NCI-H526 (cell line): Measurements from ENCODE around the gene CYP26B1.

ENCODE experiments used
- DNase-seq, 2 experiments: peaks; one replicate each; lab custom pipeline; 2025; lab: John Stamatoyannopoulos, UW

Gene CYP26B1

DNA sequence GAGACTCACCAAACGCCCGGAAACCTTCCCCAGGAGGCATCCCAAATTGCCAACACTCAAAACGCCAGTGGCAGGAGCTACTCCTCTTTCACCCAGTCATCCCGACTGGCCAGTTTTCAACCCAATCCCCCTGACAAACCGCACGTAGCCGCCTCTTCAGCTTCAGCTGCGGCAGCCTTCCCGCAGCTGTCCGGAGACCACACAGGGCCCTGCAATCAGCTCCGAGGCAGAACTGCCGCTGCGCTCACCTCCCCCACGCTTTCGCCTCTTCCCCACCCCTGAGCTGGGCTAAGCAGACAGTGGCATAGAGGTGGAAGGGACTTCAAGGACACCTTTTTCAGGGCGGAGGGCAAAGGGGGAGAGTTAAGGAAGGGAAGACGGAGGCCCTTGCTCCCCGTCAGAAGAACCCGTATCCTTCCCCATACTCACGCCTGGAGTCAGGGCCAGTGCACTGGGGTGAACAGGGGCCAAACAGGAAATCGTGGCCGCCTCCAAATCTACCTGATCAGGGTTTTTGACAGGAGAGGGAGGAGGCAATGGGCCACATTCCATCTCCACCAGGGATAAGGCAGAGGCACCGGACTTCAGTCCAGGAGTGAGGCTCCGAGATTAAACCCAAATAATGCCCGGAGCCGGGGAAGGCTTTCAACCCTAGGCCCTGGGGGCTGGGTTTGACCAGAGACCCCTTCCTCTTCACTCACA lies 16.9 kb downstream of the CYP26B1 start:
- no peak for DNase-seq

DNA sequence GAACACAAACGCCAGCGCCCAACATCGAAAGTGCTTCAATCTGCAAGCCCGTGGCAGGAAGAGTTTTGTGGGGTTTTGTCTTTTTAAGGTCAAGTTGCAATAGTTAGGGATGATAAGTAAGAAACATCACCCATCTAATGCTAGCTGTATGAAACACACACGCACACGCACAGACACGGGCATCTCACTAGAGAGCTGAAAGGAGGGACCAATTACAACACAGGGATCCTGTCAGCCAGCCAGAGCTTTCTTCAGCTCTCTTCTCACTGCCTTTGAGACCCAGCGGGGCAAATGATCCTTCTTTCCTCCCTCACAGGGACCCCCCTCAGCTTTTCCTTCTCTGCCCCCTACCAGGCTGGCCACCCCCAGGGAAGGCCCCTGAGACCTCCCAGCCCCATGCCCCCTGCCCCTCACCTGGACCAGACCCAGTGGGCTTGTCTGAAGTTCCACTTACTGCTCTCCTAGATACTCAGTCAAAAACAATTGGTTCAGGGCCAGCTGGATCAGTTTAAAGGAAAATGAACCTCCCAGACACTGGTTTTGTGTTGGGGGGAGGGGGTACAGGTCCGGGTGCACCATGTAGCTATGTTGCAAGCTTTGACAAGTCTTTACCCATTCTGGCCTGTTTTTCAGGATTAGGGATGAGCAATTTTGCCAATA lies 17.9 kb downstream of the CYP26B1 start:
- DNase-seq: no peak

DNA sequence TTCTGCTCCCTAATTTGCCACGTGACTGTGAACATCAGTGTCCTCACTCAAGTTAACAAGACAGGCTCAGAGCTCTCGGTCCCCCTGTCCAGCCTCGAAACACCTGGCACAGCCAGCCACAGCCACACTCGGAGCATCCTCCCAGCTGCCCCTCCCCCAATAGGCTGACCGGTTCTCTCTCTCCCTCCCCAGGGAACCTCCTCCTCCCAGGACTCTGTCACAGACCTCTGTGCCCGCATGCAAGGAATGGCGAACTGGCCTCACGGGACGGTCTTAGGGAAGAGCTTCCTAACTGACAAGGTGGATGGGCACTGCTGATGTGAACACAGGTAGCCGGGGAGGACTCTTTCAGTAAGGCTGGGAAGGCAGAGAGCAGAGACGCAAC lies 18.8 kb downstream of the CYP26B1 start:
- DNase-seq: no peak

DNA sequence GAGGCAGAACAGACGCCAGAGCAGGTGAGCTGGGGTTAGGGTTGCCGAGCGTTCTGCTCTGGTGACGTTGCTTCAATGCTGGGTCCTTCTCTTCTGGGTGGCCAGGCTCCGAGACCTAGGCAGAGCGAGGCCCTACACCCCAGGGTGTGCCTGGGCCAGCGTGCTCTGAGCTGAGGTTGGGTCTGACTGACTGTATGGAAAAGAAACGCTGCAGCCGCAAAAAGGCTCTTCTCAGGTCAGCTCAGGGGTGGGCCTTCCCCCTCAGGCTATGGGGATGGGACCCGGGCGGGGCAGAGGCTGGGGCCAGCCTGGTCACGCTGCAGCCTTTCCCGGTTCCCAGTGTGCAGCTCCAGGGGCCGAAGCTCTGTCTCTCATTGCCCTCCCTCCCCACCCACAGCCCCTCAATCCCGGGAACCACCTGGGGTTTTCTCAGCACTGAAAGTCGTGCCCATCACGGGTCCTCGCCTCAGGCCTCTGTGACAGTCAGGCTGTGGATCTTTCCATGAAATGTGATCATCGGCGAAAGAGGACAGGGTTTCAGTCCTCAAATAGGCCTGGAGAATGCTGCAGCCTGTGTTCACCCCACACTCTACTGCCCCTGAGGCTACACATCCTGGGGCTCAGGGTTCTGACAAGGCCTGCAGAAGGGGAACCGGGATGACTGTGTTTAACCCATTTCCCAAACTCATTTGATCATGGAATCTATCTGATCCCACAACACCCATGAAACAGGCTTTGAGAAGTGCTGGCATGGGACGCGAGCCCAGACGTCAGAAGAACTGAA lies 19.4 kb downstream of the CYP26B1 start:
- DNase-seq: no peak

DNA sequence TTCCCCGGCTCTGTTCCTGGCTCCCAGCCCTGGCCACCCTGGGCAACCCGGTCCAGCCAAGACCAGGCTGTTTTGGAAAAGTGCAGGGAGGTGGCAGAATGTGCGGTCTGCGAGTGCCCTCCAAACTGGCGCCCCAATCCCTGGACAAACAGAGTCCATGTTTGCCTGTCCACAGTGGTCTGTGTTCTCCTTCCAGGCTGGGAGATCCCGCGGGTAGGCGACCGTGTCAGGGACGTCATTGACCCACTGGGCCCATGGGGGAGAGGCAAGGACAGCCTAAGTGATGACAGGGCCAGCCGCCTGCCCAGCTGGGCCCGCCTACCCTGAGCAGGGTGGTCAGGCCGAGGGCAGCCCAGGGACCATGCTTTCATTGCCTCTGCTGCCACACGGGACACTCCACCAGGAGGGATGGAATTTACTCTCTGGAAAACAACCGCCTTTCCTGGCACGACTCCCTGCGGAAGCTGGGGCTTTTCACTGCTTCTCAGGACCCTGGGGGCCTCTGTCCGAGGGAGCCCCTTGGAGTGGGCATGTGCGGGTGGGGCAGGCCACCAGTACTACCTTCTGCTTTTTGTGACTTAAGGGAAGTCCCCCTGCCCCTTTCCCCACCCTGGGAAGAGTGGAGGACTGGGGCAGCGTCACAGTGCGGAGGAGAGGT lies 20.1 kb downstream of the CYP26B1 start:
- DNase-seq: no peak

DNA sequence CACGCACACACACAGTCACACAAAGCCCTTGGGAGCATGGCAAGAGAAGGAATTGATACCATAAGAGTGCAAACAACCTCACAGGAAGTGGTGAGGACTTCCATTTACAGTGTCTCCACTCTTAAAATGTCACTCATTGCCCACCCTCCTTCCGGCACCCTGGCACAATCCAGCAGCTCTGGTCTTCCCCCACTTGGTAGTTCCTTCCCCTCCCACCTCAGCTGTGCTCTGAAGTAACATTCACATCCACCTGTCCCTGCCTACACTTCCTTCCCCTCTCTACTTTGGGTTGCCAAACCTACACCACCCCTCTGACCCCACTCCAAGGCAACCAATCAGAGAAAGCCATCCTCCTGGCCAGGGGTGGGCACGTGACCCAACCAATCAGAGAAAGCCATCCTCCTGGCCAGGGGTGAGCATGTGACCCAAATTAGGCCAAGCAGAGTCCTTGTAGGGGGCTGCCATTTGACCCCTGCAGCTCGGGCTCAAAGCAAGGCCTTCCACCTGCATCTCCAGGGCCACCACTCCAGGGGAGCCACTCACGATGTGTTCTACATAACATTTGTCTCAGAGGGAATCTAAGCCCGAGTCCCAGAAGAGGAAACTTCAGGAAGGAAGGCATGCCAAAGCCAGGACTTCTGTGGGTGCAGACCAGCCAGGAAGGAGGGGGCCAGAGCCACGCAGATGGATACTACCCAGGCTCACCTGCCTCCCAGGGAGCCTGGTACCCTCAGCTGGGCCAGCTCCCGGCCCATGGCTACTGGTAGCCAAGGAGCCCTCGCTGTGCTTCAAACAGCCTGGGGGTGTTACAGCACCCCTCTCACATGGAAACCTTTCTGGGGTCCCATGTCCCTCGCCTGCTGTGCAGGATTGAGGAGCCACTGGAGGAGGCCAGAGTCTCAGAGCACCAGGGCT lies 21.2 kb downstream of the CYP26B1 start:
- no peak for DNase-seq

DNA sequence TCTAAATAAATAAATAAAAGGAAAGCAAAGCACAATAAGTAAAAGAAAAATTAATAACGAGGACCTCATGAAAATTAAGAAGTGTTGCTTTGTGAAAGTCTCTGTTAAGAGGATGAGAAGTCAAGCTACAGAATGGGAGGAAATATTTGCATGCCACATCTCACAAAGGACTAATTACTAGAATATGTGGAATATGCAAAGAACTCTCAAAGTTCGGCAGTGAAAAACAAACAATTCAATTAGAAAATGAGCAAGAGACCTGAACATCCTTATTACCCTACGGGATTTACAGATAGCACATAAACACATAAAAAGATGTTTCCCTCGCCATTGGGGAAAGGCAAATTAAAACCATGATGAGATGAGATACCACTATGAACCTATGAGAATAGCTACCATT lies 23.3 kb downstream of the CYP26B1 start:
- DNase-seq: peak; percentile 50 to 57

DNA sequence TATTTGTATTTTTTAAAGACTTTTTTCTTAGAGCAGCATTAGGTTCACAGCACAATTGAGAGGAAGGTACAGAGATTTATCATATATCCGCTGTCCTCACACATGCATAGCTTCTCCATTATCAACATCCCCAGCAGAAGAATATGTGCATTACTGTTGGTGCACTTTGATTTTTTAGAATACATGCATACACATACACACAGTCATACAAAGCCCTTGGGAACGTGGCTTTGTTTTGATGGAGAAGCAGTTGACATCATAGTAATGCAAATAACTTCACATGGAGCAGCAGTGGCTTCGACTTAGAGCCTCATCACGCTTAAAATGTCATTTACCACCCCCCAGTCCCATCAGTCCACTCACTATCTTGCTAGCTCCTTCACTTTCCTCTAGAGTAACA lies 26.5 kb downstream of the CYP26B1 start:
- no peak for DNase-seq

DNA sequence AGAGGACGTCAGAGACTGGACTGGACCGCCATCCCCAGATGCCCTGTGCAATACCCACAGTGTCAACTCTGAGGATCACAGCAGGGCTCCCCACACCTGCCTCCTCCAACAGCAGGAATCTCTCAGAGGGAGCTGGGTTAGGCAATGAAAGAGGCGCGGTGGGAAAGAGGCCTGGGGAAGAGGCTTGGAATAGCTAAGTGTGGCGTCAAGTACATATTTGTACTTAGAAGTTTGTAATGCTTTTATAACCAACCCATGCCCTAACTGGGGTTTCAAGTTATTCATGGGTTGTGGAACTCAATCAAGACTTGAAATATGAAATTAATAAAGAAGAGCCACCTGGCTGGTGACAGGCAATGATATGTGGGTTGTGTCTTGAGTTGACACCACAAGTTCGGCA lies 28.7 kb downstream of the CYP26B1 start:
- DNase-seq: no peak

DNA sequence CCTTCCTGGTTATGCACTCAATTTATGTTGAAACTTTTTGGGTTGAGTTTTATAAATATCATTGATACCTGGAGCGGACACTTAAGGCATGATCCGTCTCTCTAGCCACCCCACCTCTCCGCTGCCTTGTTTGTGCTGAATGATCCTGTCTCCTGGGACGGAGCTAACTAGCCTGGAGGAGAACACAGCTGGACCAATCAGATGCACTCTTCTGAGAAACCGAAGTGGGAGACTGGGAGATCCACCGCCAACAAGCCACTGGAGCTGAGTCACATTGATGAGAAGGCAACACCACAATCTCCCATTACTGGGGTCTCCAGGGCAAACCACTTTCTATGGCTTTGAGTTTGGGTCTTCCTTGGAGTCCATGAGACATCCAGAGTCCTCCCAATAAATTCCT lies 29.3 kb downstream of the CYP26B1 start:
- no peak for DNase-seq

DNA sequence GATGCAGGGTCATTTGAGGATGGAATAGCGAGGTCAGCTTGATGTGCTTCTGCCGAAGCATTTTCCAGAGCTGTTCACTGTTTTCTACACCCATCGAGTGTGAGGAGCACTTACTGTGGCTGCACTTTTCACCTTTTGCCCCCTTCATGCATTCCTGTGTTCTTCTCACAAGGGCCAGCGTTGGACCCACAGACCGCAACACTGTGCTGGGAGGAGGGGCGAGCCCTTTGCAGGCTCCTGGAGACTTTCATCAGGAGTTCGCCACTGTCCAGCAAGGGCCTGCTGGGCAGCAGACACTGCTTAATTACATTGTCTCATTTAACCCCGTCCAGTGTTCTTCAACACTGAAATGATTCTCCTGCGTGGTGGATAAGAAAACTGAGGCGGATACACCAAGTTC lies 29.9 kb downstream of the CYP26B1 start:
- DNase-seq: no peak

DNA sequence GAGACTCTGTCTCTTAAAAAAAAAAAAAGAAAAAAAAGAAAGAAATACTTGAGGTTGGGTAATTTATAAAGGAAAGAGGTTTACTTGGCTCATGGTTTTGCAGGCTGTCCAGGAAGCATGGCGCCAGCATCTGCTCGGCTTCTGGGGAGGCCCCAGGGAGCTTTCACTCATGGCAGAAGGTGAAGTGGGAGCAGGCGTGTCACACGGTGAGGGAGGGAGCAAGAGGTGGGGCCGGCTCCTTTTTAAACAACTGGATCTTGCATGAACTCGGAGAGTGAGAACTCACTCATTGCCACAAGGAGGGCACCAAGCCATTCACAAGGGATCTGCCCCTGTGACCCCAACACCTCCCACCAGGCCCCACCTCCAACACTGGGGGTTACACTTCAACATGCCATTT lies 30.6 kb downstream of the CYP26B1 start:
- no peak for DNase-seq

DNA sequence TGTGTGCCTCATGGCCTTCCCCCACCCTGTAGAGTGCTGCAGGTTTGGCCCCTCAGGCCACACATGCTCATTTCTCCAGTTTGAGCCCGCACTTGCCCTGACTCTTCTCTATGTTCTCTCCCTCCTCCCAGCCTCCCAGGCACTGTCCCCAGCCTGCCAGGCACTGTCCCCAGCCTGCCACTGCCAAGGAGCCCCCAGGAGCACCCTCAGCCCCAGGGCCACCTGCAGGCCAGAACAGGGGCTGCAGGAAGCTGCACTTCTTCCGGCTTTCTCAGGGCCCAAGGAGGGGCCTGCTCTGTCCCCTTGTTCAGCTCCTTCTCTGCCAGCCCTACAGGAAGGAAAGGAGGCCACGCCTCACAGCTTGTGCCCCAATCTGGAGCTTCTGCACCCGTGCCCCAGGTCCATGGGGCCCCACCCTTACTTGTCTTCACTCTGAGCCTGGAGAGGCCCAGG lies 31.6 kb downstream of the CYP26B1 start:
- no peak for DNase-seq

DNA sequence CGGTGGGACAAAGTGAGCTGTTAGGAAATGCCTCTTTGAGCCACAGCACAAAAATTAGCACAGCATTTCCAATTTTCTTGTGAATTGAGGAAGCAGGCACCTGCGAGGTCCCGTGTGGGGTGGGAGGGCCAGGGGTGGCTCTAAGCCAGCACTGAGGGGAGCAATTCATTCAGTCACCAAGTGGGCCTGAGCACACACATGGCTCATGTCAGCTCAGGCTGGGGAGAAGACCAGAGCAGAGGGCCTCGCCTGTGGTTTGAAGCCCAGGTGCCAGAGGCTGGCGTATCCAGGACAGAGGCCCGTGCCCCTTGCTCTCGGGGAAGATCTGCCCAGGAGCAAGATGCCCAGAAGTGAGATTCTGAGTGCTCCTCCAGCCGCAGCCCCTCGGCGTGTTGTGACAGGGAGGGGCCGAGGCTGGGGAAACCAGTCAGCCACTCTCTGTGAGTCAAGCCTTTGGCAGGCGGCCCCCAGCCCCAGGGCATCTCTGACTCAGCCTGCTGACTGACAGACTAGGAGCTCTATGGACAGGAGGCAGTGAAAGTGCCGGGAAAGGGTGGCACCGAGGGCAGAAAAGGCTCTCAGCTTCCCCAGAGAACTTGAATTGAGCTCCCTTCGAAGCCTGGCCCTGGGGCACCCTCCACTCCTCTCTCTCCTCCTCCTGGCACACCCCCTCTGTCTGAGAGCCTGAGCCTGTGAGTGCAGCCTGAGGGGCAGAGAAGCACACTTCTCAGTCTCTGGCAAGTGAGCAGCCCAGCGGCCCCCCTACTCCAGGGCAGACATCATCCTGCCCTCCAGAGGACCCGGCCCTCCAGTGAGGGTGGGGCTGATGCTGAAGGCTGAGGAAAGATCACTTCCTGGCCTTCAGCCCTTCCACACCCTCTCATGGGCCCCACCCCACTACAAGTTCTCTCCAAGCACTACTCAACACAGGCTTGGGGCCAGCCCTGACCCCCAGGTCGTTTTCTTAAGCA lies 32.3 kb downstream of the CYP26B1 start:
- DNase-seq: no peak

DNA sequence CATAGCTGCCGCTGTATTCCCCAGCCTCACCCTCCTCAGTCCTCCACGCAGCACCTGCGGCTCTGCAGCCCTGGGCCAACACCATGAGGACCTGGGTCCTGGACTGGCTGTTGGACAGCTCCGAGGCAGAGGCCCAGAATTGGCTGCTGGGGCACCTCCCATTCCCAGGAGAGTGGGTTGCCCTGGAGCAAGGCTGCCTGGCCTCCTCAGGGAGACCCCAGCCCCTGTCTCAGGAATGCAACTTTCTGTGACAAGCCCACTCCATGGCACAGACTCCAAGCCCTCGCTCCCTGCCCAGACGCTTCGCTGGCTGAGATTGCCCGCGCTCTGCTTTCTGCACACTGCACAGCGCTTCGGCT lies 33.0 kb downstream of the CYP26B1 start:
- no peak for DNase-seq

DNA sequence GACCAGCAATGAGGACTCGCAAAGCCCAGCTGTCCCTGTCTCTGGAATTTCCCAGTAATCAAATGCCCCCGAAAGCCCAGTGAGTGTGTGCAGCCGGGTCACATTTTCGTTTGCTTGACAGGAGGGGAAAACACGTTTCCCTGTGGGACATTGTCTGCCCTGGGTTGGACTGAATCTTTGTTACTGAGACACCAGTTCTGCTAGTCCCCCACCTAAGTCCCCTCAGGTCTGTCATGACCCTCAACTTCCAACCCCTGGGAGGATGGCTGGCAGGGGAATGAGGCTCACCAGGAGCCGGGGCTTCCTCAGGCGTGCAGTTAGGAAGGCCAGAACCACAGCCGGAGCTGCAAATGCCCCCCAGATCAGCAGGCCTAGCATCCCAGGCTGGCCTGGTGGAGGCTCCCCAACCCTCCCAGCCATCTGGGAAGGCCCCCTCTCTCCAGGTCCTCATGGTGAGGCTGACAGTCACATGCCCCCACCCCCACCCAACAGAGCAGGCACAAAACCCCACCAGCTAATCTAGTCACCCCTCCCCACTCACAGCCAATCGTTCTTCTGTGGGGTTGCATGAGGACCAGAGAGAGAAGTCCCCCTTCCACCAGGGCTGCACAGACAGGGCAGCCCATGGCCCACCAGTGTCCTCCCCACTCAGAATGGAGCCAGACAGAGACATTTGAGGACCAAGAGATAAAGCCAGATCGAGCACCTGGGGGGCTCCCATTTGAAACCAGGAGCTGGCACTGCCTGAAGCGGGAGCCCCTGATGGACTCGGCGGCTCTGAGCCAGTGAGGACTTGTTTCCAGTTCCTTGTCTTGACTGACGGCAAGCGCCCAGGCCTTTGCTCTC lies 33.6 kb downstream of the CYP26B1 start:
- DNase-seq: no peak

DNA sequence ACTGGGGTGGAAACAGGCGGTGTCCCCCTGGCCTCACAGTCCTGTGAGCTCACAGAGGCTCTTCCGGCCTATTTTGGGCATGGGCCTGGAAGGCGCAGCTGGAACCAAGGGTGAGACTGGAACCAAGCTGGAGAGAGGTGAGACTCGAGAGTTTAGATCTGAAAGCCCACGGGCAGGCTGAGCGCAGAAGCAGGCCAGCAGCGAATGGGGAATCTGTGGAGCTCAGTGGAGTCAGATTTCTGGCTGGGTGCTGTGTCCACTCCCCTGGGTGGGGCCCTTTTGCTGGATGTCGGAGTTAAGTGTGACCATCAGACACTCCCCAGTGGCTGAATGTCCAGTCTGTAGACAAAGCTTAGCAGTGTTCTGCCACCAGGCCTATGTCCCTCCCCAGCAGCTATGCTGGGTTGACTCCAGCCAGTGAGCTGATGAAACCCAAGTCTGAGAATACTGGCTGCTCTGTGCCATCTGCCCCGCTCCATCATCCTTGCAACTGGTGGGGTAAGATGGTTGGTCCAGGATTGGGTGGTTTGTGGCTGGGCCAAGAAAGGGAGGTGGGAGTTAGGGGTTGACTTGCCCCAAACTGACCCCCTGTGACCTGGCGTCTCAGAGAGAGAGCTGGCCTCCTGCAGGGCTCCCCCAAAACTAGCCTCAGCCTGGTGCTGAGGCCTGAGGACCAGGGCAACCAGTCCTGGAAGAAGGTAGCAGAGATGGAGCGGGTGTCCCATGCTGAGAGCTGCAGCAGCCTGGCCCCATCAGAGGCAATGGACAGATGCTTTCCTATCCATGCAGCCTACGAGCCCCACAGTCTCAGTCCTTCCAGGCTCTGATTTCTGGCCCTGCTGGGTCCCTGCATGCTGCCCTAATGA lies 34.4 kb downstream of the CYP26B1 start:
- DNase-seq: no peak

DNA sequence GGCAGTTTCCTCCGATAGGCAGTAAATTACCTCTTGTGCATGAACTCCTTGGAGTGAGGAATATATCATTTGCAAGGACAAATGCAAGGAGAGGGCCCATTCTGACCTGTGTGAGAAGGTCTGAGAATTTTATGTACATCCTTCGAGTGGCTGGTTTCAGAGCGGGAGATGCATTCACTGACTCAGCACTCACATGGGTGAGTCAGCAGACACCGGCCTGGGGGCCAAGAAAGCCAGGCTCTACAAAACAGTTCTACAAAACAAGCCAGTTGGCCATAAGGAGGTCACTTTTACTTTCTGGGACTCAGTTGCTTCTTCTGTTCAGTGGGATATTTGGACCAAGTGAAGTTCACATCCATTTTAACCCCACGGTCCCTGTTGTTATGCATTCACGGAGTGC lies 35.3 kb downstream of the CYP26B1 start:
- DNase-seq: no peak
